ENCODE measurements around the gene TMOD1. TPM values are rescaled to one million over a fixed set of nuclear protein-coding genes. Genes with fewer than 3 reads are reported as not detected.

The TMOD1 gene
- total and polyA plus RNA-seq, 9 of the 15 experiments (the other 6 are each of a cell fraction or from before 2014, with no cell fraction given) = 7.1 to 41.2 (median 14.2) TPM

GRCh38 chr9:97633859-97634490 lies 132.5 kb downstream of the TMOD1 start (continued):
- TF ChIP-seq ZBTB11 (CRISPR knock-in tag; IDR thresholded peaks at IDR 0.05) (no peak), ZFP36 (IDR thresholded peaks at IDR 0.05; ENCODE audit: low read depth, low read length, partially characterized antibody) (peak; percentile 11), ZMIZ1 (IDR thresholded peaks at IDR 0.05; ENCODE audit: low read depth in 2 of 2, low read length in 2 of 2) (0 out of 4 replicates have a peak, but pooled peaks of 1 of the 2 experiments have one; percentile 18)

Data from K562 (cell line).